Measurements from ENCODE around the gene HNRNPA1. TPM values are rescaled to one million over a fixed set of nuclear protein-coding genes. Genes with fewer than 3 reads are reported as not detected.
A peak's percentile ranks its signal among the peaks of the same experiment; 100 is the strongest.
"Not testable (repeated sequence)": the region's sequence is repeated elsewhere in the genome, so short reads cannot be mapped to it uniquely, and the experiment has no call there.

The HNRNPA1 gene
- total RNA-seq, 2 experiments from 2014 or later: 1,361 to 1,363 TPM

- POLR2A ChIA-PET: interaction anchor here (1.1 to 1.3 kb wide), 3 partner anchors 20 to 78 kb away, joined by 3 read pairs; partner anchors contain the start of gene CBX5
- Mint-ChIP-seq H3K4me1 (peaks cover 37% of the 10 kb centered on the region), H3K36me3 (ENCODE audit: low read depth) (no peaks in the 10 kb centered on the region), H3K27me3 (peaks cover 65% of the 10 kb centered on the region), H3K27ac (no peak overlapping the region), H3K9me3 (no peaks in the 10 kb centered on the region), H3K4me3 (no peak overlapping the region)
- no peak for DNase-seq
- CTCF ChIA-PET: interaction anchor here (0.6 to 2.5 kb wide), 12 partner anchors 8 to 605 kb away, joined by 3 to 16 read pairs (median 3); partner anchors contain the start of gene COPZ1
Observed at GRCh38 chr12:54301428-54302048, 21.0 kb downstream of the HNRNPA1 start.

- Mint-ChIP-seq H3K27me3 (peaks cover 59% of the 10 kb centered on the region), H3K4me1 (peaks cover 41% of the 10 kb centered on the region), H3K4me3 (no peak overlapping the region), H3K36me3 (ENCODE audit: low read depth) (no peaks in the 10 kb centered on the region), H3K27ac (no peak overlapping the region), H3K9me3 (no peaks in the 10 kb centered on the region)
- ChIA-PET CTCF (no interaction called here), POLR2A (no interaction called here)
- DNase-seq: no peak
Observed at GRCh38 chr12:54303640-54304039, 23.1 kb downstream of the HNRNPA1 start.

- no peaks in the 10 kb centered on the region for H3K9me3 Mint-ChIP-seq
- no peak overlapping the region for H3K27ac Mint-ChIP-seq
- H3K27me3 Mint-ChIP-seq: peaks cover 53% of the 10 kb centered on the region
- ChIA-PET POLR2A (interaction anchor here (0.6 kb wide), 1 partner anchor 24 kb away, joined by 3 read pairs; the partner anchor contains the start of gene HNRNPA1), CTCF (interaction anchor here (0.7 to 6.9 kb wide), 2 partner anchors 11 to 20 kb away, joined by 3 to 49 read pairs; partner anchors contain the start of gene COPZ1)
- peaks cover 41% of the 10 kb centered on the region for H3K4me1 Mint-ChIP-seq
- H3K4me3 Mint-ChIP-seq: no peak overlapping the region
- peak; percentile 43 for DNase-seq
- no peaks in the 10 kb centered on the region for H3K36me3 Mint-ChIP-seq (ENCODE audit: low read depth)
Observed at GRCh38 chr12:54304187-54304810, 23.8 kb downstream of the HNRNPA1 start.

GRCh38 chr12:54306925-54307741 is 26.6 kb downstream of the HNRNPA1 start:
- Mint-ChIP-seq H3K27me3 (peaks cover 30% of the 10 kb centered on the region), H3K4me1 (peaks cover 33% of the 10 kb centered on the region), H3K36me3 (ENCODE audit: low read depth) (no peaks in the 10 kb centered on the region), H3K9me3 (no peaks in the 10 kb centered on the region), H3K27ac (peak overlapping the region; percentile 29), H3K4me3 (no peak overlapping the region)
- peak; percentile 56 for DNase-seq
- CTCF ChIA-PET: interaction anchor here (0.7 to 6.9 kb wide), 11 partner anchors 13 to 1244 kb away, joined by 3 to 49 read pairs (median 5); partner anchors contain the start of gene COPZ1
- POLR2A ChIA-PET: interaction anchor here (1.1 to 2.6 kb wide), 5 partner anchors 17 to 27 kb away, joined by 3 to 12 read pairs (median 6); partner anchors contain the start of gene CBX5

GRCh38 chr12:54311051-54311450 is 30.5 kb downstream of the HNRNPA1 start:
- H3K27me3 Mint-ChIP-seq: peaks cover 10% of the 10 kb centered on the region
- no peaks in the 10 kb centered on the region for H3K36me3 Mint-ChIP-seq (ENCODE audit: low read depth)
- peaks cover 15% of the 10 kb centered on the region for H3K4me1 Mint-ChIP-seq
- no peak overlapping the region for H3K4me3 Mint-ChIP-seq
- no peak overlapping the region for H3K27ac Mint-ChIP-seq
- no peak for DNase-seq
- POLR2A ChIA-PET: no interaction called here
- CTCF ChIA-PET: interaction anchor here (0.7 to 6.9 kb wide), 5 partner anchors 14 to 1604 kb away, joined by 3 to 49 read pairs (median 4); partner anchors contain the start of genes CBX5 and COPZ1
- H3K9me3 Mint-ChIP-seq: no peaks in the 10 kb centered on the region

GRCh38 chr12:54312309-54312708 is 31.8 kb downstream of the HNRNPA1 start:
- H3K4me3 Mint-ChIP-seq, H3K4me1 Mint-ChIP-seq, POLR2A ChIA-PET: not testable (repeated sequence)

GRCh38 chr12:54321363-54321762 is 40.8 kb downstream of the HNRNPA1 start:
- POLR2A ChIA-PET: no interaction called here
- H3K4me1 Mint-ChIP-seq: peaks cover 16% of the 10 kb centered on the region
- peaks cover 6% of the 10 kb centered on the region for H3K36me3 Mint-ChIP-seq (ENCODE audit: low read depth)
- H3K9me3 Mint-ChIP-seq: no peaks in the 10 kb centered on the region
- no peak overlapping the region for H3K4me3 Mint-ChIP-seq
- DNase-seq: no peak
- H3K27me3 Mint-ChIP-seq: peaks cover 3% of the 10 kb centered on the region
- CTCF ChIA-PET: interaction anchor here (0.6 to 5.3 kb wide), 7 partner anchors 12 to 70 kb away, joined by 3 to 72 read pairs (median 4); no protein-coding TSS in a partner anchor
- no peak overlapping the region for H3K27ac Mint-ChIP-seq

More at GRCh38 chr12:54312309-54312708, 31.8 kb downstream of the HNRNPA1 start:
- not testable (repeated sequence) for H3K9me3 Mint-ChIP-seq; H3K27ac Mint-ChIP-seq; DNase-seq; H3K36me3 Mint-ChIP-seq (ENCODE audit: low read depth)
- CTCF ChIA-PET: interaction anchor here (0.6 to 1.1 kb wide), 3 partner anchors 13 to 93 kb away, joined by 3 read pairs; partner anchors contain the start of gene COPZ1
- H3K27me3 Mint-ChIP-seq: peaks cover 10% of the 10 kb centered on the region

- POLR2A ChIA-PET: interaction anchor here (0.8 to 2.7 kb wide), 15 partner anchors 9 to 108 kb away, joined by 3 to 28 read pairs (median 4); partner anchors contain the start of genes CBX5 and HNRNPA1
- Mint-ChIP-seq H3K27me3 (no peaks in the 10 kb centered on the region), H3K36me3 (ENCODE audit: low read depth) (peaks cover 15% of the 10 kb centered on the region), H3K4me1 (peaks cover 45% of the 10 kb centered on the region), H3K4me3 (peak within 1 kb of the TSS; percentile 92), H3K9me3 (no peaks in the 10 kb centered on the region), H3K27ac (peak within 1 kb of the TSS; percentile 91)
- DNase-seq: peak; percentile 96
- CTCF ChIA-PET: interaction anchor here (0.6 to 5.3 kb wide), 51 partner anchors 11 to 1649 kb away, joined by 3 to 105 read pairs (median 4); partner anchors contain the start of genes CBX5, HNRNPA1, NCKAP1L and NFE2
Observed at GRCh38 chr12:54324617-54325441, 44.3 kb downstream of the HNRNPA1 start, which contains the start of gene COPZ1. COPZ1 (plus strand) TSS chr12:54325131; CDS start chr12:54325164, 33 bp downstream.

- H3K27ac Mint-ChIP-seq: peak overlapping the region; percentile 91
- ChIA-PET POLR2A (interaction anchor here (0.8 to 2.7 kb wide), 14 partner anchors 8 to 108 kb away, joined by 3 to 28 read pairs (median 6); partner anchors contain the start of genes CBX5 and HNRNPA1), CTCF (interaction anchor here (0.6 to 5.3 kb wide), 49 partner anchors 10 to 1648 kb away, joined by 3 to 105 read pairs (median 4); partner anchors contain the start of genes CBX5, HNRNPA1, NCKAP1L and NFE2)
- DNase-seq, H3K27me3 Mint-ChIP-seq, H3K9me3 Mint-ChIP-seq: not testable (repeated sequence)
- H3K4me1 Mint-ChIP-seq: peaks cover 52% of the 10 kb centered on the region
- peaks cover 17% of the 10 kb centered on the region for H3K36me3 Mint-ChIP-seq (ENCODE audit: low read depth)
- peak overlapping the region; percentile 92 for H3K4me3 Mint-ChIP-seq
Observed at GRCh38 chr12:54325442-54326109, 45.0 kb downstream of the HNRNPA1 start.

GRCh38 chr12:54328595-54329337 is 48.2 kb downstream of the HNRNPA1 start:
- peaks cover 71% of the 10 kb centered on the region for H3K4me1 Mint-ChIP-seq
- ChIA-PET CTCF (interaction anchor here (0.8 to 5.1 kb wide), 6 partner anchors 7 to 71 kb away, joined by 3 to 105 read pairs (median 6); no protein-coding TSS in a partner anchor), POLR2A (interaction anchor here (0.7 to 2.5 kb wide), 4 partner anchors 30 to 51 kb away, joined by 3 to 7 read pairs (median 4); no protein-coding TSS in a partner anchor)
- H3K27ac Mint-ChIP-seq: peak overlapping the region; percentile 55
- H3K9me3 Mint-ChIP-seq: no peaks in the 10 kb centered on the region
- no peaks in the 10 kb centered on the region for H3K27me3 Mint-ChIP-seq
- H3K36me3 Mint-ChIP-seq (ENCODE audit: low read depth): peaks cover 17% of the 10 kb centered on the region
- H3K4me3 Mint-ChIP-seq: no peak overlapping the region
- DNase-seq: no peak

Data from activated CD4-positive, alpha-beta memory T cell treated with anti-CD3 and anti-CD28 coated beads, Interleukin-2, amount 10 ng/mL, durations not matched to agents 7 days and 5 days (primary cell).